Stimulated activated memory B cell treated with anti-CD40 and anti-IgM and Interleukin-4, amounts not matched to agents 10 μg/mL and 1 μg/mL and 100 μg/mL, for 72 hours (primary cell): ENCODE results near the gene PSME1.

Experiments used
- ATAC-seq: fragments of 150-1000 bp; cut with Tn5 transposase; 2 replicates; pipeline ENCODE4 v1.10.0; 2021
- H3K27ac Mint-ChIP-seq: one replicate; pipeline ENCODE4 v1.8.0; 2022; ENCODE audit warnings: mild to moderate bottlenecking, mixed read lengths
- H3K27me3 Mint-ChIP-seq: one replicate; pipeline ENCODE4 v1.8.0; 2022; ENCODE audit warnings: mixed read lengths
- H3K36me3 Mint-ChIP-seq: one replicate; pipeline ENCODE4 v1.8.0; 2022; ENCODE audit warnings: mixed read lengths
- H3K4me1 Mint-ChIP-seq: one replicate; pipeline ENCODE4 v1.8.0; 2022; ENCODE audit warnings: mixed read lengths
- H3K4me3 Mint-ChIP-seq: one replicate; pipeline ENCODE4 v1.8.0; 2022; ENCODE audit warnings: mild to moderate bottlenecking, moderate library complexity, mixed read lengths
- H3K9me3 Mint-ChIP-seq: one replicate; pipeline ENCODE4 v1.8.0; 2022; ENCODE audit warnings: mixed read lengths

Gene PSME1

GRCh38 chr14:24179961-24180796 is 44.2 kb downstream of the PSME1 start:
- H3K27ac Mint-ChIP-seq: no peak overlapping the region
- peaks cover 71% of the 10 kb centered on the region for H3K36me3 Mint-ChIP-seq
- no peaks in the 10 kb centered on the region for H3K9me3 Mint-ChIP-seq
- no peaks in the 10 kb centered on the region for H3K27me3 Mint-ChIP-seq
- ATAC-seq: no peak
- no peak overlapping the region for H3K4me3 Mint-ChIP-seq
- peaks cover 14% of the 10 kb centered on the region for H3K4me1 Mint-ChIP-seq

- ATAC-seq: no peak
- Mint-ChIP-seq H3K27ac (no peak overlapping the region), H3K9me3 (no peaks in the 10 kb centered on the region), H3K4me3 (no peak overlapping the region), H3K4me1 (peaks cover 14% of the 10 kb centered on the region), H3K36me3 (peaks cover 83% of the 10 kb centered on the region), H3K27me3 (no peaks in the 10 kb centered on the region)
Measured at GRCh38 chr14:24181371-24182077, 45.5 kb downstream of the PSME1 start.

- Mint-ChIP-seq H3K4me1 (peaks cover 19% of the 10 kb centered on the region), H3K27me3 (no peaks in the 10 kb centered on the region), H3K27ac (no peak overlapping the region), H3K4me3 (no peak overlapping the region), H3K9me3 (no peaks in the 10 kb centered on the region), H3K36me3 (peaks cover 79% of the 10 kb centered on the region)
- ATAC-seq: no peak
Measured at GRCh38 chr14:24182110-24182882, 46.3 kb downstream of the PSME1 start.

GRCh38 chr14:24183014-24183481 is 47.1 kb downstream of the PSME1 start:
- no peak for ATAC-seq
- Mint-ChIP-seq H3K4me3 (no peak overlapping the region), H3K27ac (no peak overlapping the region), H3K9me3 (no peaks in the 10 kb centered on the region), H3K27me3 (no peaks in the 10 kb centered on the region), H3K36me3 (peaks cover 73% of the 10 kb centered on the region), H3K4me1 (peaks cover 27% of the 10 kb centered on the region)

GRCh38 chr14:24184104-24184970 is 48.3 kb downstream of the PSME1 start:
- peaks cover 28% of the 10 kb centered on the region for H3K4me1 Mint-ChIP-seq
- H3K4me3 Mint-ChIP-seq: no peak overlapping the region
- ATAC-seq: no peak
- H3K36me3 Mint-ChIP-seq: peaks cover 67% of the 10 kb centered on the region
- H3K27me3 Mint-ChIP-seq: no peaks in the 10 kb centered on the region
- no peak overlapping the region for H3K27ac Mint-ChIP-seq
- H3K9me3 Mint-ChIP-seq: no peaks in the 10 kb centered on the region

GRCh38 chr14:24185026-24185425 is 49.0 kb downstream of the PSME1 start:
- ATAC-seq: no peak
- Mint-ChIP-seq H3K4me3 (no peak overlapping the region), H3K36me3 (peaks cover 64% of the 10 kb centered on the region), H3K4me1 (peaks cover 25% of the 10 kb centered on the region), H3K9me3 (no peaks in the 10 kb centered on the region), H3K27me3 (no peaks in the 10 kb centered on the region), H3K27ac (no peak overlapping the region)

- H3K27ac Mint-ChIP-seq: no peak overlapping the region
- peaks cover 63% of the 10 kb centered on the region for H3K36me3 Mint-ChIP-seq
- ATAC-seq: no peak
- H3K27me3 Mint-ChIP-seq: no peaks in the 10 kb centered on the region
- H3K4me1 Mint-ChIP-seq: peaks cover 25% of the 10 kb centered on the region
- H3K9me3 Mint-ChIP-seq: no peaks in the 10 kb centered on the region
- no peak overlapping the region for H3K4me3 Mint-ChIP-seq
Measured at GRCh38 chr14:24185741-24186140, 49.7 kb downstream of the PSME1 start.

GRCh38 chr14:24186831-24187538 is 51.0 kb downstream of the PSME1 start:
- ATAC-seq: no peak
- Mint-ChIP-seq H3K27me3 (no peaks in the 10 kb centered on the region), H3K4me1 (peaks cover 31% of the 10 kb centered on the region), H3K9me3 (no peaks in the 10 kb centered on the region), H3K27ac (peak overlapping the region; percentile 87), H3K36me3 (peaks cover 60% of the 10 kb centered on the region), H3K4me3 (peak overlapping the region; percentile 62)

- no peak for ATAC-seq
- H3K36me3 Mint-ChIP-seq: peaks cover 60% of the 10 kb centered on the region
Measured at GRCh38 chr14:24187539-24187915, 51.5 kb downstream of the PSME1 start.

More at GRCh38 chr14:24187539-24187915, 51.5 kb downstream of the PSME1 start:
- Mint-ChIP-seq H3K27ac (peak overlapping the region; percentile 87), H3K4me1 (peaks cover 36% of the 10 kb centered on the region), H3K27me3 (no peaks in the 10 kb centered on the region), H3K4me3 (peak overlapping the region; percentile 96), H3K9me3 (no peaks in the 10 kb centered on the region)
